Endometrial microvascular endothelial cells (primary cell): ENCODE data around the gene ADD3. TPM values are rescaled to one million over a fixed set of nuclear protein-coding genes. Genes with fewer than 3 reads are reported as not detected.
"Not testable (repeated sequence)": the region's sequence is repeated elsewhere in the genome, so short reads cannot be mapped to it uniquely, and the experiment has no call there.

ENCODE experiments used
- in situ Hi-C: cut with HindIII; loops from 2 replicates; pipeline ENCODE4 v1.10.0; 2017; ENCODE audit warnings: low sequenced_read_pairs, low pct_unique_long_range_greater_than_20kb; ENCODE audit errors: inconsistent ontology term
- total RNA-seq: library from RNA; depleted of rRNA; stranded (reverse); fragments of >200 nt; gene quantifications from one replicate; pipeline ENCODE4 v1.2.3, GENCODE V29; 2015; ENCODE audit errors: inconsistent ontology term

ADD3 gene
- total RNA-seq, 1 donor from 2014 or later, result 11.0 TPM

DNA sequence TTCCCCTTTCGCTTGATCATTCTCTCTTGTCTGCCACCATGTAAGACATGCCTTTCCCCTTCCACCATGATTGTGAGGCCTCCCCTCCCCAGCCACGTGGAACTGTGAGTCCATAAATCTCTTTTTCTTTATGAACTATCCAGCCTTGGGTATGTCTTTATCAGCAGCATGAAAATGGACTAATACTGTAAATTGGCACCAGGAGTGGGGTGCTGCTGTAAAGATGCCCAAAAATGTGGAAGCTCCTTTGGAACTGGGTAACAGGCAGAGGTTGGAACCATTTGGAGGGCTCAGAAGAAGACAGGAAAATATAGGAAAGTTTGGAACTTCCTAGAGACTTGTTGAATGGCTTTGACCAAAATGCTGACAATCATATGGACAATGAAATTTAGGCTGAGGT, 40.4 kb downstream of the ADD3 start:
- in situ Hi-C loops, result not testable (repeated sequence)

DNA sequence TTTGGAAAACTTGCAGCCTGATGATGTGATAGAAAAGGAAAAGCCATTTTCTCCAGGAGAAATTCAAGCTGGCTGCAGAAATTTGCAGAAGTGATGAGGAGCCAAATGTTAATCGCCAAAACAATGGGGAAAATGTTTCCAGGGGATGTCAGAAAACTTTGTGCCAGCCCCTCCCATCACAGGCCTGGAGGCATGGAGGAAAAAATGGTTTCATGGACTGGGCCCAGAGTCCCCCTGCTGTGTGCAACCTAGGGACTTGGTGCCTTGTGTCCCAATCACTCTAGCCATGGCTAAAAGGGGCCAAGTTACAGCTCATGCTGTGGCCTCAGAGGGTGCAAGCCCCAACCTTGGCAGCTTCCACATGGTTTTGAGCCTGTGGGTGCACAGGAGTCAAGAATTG, 41.0 kb downstream of the ADD3 start:
- in situ Hi-C loops, result no loop called here

DNA sequence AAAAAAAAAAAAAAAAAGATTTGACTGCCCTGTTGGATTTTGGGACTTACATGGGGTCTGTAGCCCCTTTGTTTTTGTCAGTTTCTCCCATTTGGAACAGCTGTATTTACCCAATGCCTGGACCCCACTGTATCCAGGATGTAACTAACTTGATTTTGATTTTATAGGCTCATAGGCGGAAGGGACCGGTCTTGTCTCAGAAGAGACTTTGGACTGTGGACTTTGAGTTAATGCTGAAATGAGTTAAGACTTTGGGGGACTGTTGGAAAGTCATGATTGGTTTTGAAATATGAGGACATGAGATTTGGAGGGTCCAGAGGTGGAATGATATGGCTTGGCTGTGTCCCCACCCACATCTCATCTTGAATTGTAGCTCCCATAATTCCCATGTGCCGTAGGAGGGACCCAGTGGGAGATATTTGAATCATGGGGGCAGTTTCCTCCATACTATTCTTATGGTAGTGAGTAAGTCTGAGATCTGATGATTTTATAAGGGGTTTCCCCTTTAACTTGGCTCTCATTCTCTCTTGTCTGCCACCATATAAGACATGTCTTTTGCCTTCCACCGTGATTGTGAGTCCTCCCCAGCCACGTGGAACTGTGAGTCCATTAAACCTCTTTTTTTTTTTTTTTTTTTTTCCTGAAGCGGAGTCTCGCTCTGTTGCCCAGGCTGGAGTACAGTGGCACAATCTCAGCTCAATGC, 42.3 kb downstream of the ADD3 start:
- in situ Hi-C loops, result not testable (repeated sequence)

DNA sequence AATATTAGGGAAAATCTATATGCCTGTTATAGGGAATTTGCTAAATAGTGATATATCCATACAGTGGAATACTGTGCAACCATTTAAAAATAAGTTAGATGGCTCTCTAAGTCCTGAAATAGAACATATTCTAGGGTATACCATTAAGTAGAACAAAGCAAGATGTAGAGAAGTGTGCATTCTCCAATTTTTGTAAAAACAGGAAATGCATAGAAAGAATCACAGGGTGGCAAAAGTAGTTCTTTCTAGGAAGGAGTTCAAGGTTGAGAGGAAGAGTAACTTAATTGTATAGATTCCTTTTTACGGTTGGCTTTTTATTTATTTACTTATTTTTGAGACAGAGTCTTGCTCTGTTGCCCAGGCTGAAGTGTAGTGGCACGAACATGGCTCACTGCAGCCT, 43.7 kb downstream of the ADD3 start:
- in situ Hi-C loops, result no loop called here

DNA sequence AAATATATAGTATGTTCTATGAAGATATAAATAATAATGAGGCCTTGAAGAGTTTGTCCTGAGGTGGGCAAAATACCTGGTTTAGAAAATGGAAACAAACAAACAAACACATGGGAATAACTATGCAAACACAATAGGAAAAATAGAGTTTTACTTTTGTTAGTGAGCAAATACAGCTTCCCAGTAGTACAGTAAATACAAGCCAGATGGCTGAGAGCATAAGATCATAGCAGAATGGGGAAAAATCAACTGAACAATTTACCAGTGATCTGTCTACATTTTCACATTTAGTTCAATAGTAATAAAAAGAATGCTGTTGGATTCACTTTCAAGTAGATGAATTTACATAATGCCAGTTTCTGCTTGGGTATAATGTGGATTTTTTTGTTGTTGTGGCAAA, 45.1 kb downstream of the ADD3 start:
- in situ Hi-C loops, result no loop called here

DNA sequence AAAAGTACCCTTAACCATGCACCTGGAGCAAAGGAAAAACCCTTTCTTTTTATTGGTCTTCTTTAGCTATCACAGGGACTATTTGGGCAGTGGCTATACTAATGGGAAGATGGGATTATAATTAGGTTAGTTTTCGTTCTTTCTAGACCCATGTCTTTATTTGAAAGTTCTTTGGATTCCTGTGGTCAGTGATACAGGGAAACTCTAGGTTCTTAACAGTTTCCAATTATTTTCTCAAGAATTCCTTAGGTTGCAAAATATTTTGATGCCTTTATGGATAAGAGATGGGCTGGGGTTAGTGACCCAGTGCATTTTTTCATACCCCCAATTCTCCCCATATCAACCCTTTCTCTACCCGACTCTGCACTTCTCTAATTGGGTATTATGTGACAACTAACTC, 49.0 kb downstream of the ADD3 start:
- in situ Hi-C loops, result no loop called here

DNA sequence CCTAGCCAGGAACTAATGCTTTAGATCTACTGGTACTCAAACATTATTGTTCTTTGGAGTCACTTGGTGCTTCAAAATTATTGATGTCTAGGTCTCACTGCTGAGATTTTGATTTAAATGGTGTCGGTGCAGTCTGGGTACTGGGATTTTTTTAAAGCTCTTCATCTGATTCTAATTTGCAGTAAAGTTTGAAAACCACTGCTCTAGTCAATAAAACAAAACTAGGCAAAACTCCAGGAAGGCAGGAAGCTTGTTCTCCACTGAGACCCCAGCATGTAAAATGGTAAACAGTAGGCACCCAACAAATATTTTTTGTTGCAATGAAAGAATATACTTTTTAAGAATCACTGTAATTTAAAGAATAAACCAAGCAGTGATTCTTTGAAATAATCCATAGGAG, 49.7 kb downstream of the ADD3 start:
- in situ Hi-C loops, result no loop called here

DNA sequence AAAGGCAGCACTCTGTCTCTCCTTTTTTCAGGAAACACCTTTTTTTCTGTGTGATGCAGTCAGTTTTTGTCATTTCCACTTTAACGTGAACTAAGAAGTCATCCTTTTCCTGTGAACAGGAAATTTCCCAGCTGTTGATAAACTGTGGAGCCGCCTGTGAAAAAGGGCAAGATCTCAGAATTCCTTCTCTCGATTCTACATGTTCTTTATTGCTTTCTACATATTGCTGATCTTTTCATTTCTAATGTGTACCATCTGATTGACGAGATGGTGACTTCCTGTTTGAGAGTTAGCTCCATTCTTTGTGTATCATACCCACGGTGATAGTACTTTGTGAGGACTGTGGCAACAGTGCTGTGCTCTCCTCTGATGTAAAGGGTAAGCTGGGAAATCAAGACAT, 50.4 kb downstream of the ADD3 start:
- in situ Hi-C loops, result no loop called here

DNA sequence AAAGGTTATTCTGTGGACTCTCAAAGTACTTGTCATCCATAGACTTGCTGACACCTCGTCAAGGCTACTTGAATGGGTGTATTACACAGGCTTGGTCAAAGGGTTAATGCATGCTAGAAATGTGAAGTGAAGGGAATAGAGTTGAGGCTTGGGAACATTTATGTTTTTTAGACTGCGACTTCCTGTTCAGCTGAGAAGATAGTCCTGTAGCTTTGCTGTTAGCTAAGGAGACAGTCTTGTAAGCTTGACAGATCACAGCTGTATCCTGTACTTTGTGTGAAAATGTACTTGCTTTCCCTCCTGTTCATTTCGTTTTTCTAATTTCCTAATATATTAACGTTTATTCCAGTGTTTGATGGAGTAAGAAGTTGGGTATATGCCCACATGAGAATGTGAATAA, 52.1 kb downstream of the ADD3 start:
- in situ Hi-C loops, result no loop called here

DNA sequence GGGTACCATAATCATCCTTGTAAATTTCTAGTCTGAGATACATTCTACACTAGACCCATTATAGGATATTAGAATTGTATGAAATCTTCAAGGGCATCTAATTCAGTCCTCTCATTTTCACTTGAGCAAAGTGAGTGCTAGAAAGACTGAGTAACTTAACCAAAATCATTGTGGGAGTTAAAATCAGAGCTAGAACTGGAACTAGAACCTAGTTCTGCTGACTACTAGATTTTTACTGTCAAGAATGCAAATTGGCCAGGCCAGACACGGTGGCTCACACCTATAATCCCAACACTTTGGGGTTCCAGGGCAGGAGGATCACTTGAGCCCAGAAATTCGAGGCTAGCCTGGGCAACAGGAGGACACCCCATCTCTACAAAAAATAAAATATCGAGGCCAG, 53.9 kb downstream of the ADD3 start:
- in situ Hi-C loops, result no loop called here

DNA sequence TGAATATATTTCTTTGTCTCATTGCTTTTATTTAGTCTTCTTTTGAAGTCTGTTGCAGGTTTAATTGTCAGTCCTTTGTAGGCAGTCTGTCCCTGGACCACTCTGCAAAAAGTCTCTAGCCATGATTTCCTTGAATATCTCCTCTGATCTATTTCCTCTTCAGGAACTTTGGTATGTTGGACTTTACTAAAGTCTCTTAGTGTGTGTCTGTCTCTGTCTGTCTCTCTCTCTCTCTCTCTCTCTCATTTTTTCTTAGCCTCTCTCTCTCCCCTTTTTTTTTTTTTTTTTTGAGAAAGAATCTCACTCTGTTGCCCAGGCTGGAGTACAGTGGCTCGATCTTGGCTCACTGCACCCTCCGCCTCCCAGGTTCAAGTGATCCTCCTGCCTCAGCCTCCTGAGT, 57.5 kb downstream of the ADD3 start:
- in situ Hi-C loops, result no loop called here

DNA sequence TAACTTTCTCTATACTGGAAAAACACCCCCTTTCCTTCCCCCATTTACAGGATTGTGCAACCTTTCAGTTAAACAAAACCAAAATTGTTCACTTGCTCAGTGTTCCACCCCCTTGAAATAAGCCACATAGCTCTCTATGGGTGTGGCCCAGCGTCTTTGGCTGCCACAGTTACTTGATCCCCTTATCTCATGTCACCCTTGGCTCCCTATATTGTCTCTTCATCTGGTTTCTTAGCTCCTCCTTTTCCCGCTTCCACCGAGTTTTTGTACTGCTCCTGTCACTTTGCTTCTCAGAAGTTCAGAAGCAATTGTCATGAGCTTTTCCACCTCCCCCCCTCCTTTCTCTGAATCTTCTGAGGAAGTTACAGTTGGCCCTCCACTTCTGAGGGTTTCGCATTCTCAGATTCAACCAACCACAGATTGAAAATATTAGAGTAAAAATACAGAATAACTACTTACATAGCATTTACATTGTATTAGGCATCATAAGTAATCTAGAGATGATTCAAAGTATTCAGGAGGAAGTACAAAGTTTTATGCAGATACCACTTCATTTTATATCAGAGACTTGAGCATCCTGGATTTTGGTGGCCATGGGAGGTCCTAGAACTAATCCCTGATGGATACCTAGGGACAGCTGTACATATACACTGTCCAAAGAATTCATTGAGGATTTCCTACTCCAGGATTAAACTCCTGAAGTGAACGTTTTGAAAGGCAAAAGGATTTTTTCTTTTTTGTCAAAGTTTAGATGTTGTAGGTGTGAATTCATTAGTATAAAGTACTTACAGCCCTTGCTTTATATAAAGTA, 60.4 kb downstream of the ADD3 start:
- in situ Hi-C loops, result no loop called here

DNA sequence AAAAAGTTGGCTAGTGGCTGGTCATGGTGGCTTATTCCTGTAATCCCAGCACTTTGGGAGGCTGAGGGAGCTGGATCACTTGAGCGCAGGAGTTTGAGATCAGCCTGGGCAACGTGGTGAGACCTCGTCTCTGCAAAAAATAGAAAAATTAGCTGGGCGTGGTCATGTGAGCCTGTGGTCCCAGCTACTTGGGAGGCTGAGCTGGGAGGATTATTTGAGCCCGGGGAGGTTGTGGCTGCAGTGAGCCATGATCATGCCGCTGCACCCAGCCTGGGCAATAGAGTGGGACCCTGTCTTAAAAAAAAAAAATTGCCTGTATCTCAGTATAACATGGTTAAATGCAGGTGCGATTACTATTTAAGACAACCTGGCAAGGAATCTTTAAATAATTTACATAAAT, 61.0 kb downstream of the ADD3 start:
- in situ Hi-C loops, result no loop called here

DNA sequence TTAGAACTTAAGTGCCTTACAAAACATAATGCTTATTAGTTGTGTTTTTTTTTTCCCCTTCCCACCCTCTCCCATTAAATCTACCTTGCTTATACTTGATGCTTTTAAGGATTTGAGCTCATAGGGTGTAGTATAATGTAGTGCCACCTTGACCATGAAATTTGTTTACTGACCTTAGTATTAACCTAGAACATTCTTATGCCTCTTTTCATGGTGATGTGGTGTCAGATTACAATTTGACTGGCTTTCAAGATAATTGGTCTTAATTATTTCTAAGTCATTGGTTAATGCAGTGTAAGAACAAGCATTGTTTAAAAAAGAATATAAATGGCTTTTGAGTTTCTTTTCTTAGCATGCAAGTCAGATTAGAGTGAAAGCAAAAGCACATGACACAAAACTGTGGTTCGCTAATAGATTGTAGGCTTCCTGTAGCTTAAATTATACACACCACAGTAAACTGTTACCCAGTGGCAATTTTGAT, 61.8 kb downstream of the ADD3 start:
- in situ Hi-C loops, result no loop called here

DNA sequence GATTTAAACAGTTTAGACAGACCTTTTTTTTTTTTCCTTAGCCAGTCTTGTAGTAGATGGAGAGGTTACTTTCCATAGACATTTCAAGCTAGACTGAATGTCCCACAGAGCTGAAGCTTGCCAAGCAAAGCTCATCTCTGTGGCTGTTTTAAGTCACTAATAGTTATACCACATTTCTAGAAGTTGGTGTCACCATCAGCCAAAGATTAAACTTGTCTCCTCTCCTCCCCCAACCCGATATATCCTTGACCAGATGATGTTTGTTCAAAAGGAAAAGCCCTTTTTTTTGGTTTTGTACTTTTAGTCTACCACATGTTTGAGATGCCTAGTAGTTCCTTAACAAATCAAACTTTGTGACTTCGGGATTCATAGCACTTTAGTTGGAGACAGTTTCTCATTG, 66.1 kb downstream of the ADD3 start:
- in situ Hi-C loops, result no loop called here

DNA sequence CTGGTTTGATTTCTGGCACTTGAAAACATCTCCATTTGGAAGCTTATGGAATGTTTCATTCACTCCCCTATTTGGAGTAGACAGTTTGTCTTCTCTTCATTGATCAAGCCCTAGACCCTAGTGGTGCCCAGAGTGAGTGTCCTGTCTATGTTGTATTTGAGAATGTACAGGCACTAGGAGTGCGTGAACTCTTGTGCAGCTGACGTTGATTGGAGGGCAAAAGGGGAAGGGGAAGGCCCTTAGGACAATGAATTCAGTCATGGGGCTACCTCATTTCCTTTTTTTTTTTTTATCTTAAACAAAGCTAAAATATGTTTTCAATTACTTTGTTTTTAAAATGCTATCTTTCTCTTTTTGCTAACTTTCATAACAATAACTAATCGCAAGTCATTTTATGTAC, 66.5 kb downstream of the ADD3 start:
- in situ Hi-C loops, result no loop called here

DNA sequence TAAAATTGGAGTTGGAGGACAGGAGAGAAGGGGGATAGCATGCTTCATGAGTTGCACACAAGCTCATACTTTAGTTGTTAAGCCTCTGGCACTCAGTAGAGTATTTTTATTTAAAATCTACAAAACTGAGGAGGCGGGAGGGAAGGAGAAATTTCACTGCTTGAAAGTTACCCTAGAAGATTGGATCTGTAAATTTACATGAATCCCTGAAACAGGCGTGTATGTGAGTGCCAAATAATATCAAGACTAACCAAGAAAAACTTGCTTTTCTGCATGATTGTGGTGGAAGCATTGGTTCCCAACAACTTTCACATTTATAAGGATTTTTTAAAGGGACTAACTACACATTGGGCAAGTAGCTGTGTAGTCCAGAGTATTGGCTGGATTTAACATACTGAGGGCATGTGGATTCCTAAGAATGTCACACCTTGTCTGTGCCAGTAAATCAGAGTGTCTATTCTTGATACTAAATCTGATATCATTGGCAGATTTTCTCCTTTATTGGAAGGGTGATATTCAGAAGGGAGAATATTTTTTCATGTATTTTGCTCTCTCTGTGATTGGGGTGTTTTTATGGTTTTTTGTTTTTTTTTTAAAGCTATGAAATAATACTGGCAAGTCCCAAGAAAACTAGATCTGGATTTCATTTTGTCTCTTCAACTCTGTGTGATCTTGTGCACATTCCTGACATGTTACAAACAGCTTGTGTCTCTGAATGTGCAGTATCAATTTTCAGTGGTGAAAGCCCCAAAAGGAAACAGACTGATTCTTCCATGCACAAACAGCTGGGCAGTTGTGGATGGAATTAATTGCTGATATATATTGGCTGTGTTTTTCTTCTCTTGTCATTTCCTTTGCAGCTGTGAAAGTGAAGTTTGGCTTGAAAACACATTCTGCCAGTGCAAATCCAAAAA, 67.2 kb downstream of the ADD3 start:
- in situ Hi-C loops, result loop anchor here (5.0 kb wide), 1 partner anchor 68 kb away; the partner anchor contains the start of gene ADD3

DNA sequence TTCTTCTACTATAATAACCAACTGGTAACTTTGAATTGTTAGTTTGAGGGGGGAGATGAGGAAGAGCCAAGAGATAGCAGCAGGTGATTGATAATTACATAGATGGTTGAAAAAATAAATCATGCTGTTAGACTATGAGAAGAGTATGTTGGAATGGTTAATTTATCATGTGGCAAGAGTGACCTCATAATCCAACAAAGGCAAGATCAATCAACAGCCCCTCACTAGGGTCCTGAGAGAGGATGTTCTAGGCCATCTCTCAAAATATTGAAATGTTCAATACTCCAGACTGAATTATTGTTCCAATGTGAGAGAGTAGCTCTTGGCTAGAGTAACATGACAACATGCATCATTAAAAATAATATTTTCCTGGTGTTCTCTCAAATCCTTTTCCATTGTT, 67.9 kb downstream of the ADD3 start:
- in situ Hi-C loops, result loop anchor here (5.0 kb wide), 1 partner anchor 68 kb away; the partner anchor contains the start of gene ADD3
